SKM-1 (cell line): ENCODE measurements around the gene SOHLH2.

ENCODE experiments used
- DNase-seq: peaks from one replicate; lab custom pipeline; 2025; ENCODE audit not compliant: unreplicated experiment; lab: John Stamatoyannopoulos, UW

SOHLH2 gene

DNA sequence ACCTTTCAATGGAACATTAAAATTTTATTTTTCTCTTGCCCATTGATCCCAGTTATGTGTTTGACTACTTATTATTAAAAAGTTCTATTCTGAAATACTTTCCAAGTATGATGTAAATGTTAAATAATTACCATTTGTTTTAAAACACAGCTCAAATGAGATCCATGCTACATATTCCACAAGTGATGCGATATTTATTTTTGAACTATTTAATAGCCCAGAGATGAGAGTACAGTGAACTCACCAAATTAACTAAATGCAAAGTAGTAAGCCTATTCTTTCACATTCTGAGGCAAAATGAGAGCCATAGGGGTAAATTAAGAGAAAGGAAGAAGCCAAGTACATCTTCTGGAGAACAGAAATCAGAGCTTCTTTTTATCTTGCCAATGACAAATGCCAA, 82.0 kb downstream of the SOHLH2 start:
- DNase-seq: no peak

- no peak for DNase-seq
Measured at GRCh38 chr13:36131931-36132297, 82.4 kb downstream of the SOHLH2 start.

GRCh38 chr13:36131222-36131930, 83.0 kb downstream of the SOHLH2 start, which contains the start of gene DCLK1:
Gene DCLK1 (minus strand): TSS chr13:36131382.
- no peak for DNase-seq

GRCh38 chr13:36130552-36131221, 83.7 kb downstream of the SOHLH2 start:
- no peak for DNase-seq

DNA sequence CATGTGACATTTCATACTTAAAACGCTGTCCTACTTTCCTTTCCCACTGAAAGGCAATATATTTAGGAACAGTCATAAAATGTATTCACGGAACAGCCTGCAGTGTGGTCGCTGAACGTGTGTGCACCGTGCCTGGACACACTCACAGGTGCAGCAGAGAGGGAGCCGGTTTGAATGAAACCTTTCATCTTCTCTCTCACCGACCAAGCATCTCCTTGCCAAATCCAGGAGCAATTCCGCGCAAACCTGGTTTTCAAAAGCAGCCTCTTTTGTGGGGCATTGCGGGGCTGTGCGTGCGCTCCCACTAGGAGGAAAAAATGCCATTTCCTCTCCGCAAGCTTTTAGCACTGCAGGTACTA, 84.2 kb downstream of the SOHLH2 start:
- no peak for DNase-seq

- no peak for DNase-seq
Measured at GRCh38 chr13:36129539-36129938, 84.8 kb downstream of the SOHLH2 start.

DNA sequence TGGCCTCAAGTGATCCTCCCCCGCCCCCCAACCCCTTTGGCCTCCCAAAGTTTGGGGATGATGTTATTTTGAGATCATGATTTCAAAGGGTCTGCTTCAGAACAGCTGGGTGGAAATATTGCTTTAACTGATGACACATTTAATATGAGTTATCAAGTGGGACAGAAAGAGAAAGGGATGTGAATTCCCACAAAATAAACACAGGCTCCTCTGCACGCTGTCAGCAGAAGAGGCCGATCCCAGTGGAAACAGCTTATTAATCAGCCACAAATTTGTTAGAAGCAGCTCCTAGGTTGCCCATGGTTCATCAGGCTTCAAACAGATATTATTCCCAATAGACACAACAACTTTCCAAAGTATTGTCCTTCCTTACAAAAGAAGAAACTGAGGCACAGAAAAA, 87.9 kb downstream of the SOHLH2 start:
- no peak for DNase-seq

GRCh38 chr13:36125841-36126240, 88.5 kb downstream of the SOHLH2 start:
- no peak for DNase-seq

- no peak for DNase-seq
Measured at GRCh38 chr13:36124236-36124822, 90.0 kb downstream of the SOHLH2 start.
